K562 (cell line): ENCODE data around the gene PSORS1C2. TPM values are rescaled to one million over a fixed set of nuclear protein-coding genes. Genes with fewer than 3 reads are reported as not detected.

Experiments
- HNRNPH1 ChIP-seq: fragments of 200-400 bp; formaldehyde crosslinking; optimal IDR thresholded peaks from 2 replicates; pipeline ENCODE3; 2017; ENCODE audit warnings: low read depth, mild to moderate bottlenecking, low read length, moderate library complexity
- L3MBTL2 ChIP-seq: fragments of 450-650 bp; IDR thresholded peaks from 2 replicates; pipeline ENCODE4 v1.6.1; 2016; ENCODE audit warnings: mild to moderate bottlenecking, moderate library complexity
- NR4A1 ChIP-seq, 2 experiments: fragments of 250-450 bp in 1 of 2; fragments of 450-650 bp in 1 of 2; sonication (Bioruptor Pico) in 1 of 2; IDR thresholded peaks; 2 replicates each; pipeline versions ENCODE4 v1.4.0 to v1.6.1; 2016 to 2020; ENCODE audit warnings: mild to moderate bottlenecking in 2 of 2, missing compliant biosample characterization in 1 of 2, missing genetic modification characterization in 1 of 2, moderate library complexity in 1 of 2
- RBM34 ChIP-seq: fragments of 200-400 bp; formaldehyde crosslinking; IDR thresholded peaks from 2 replicates; pipeline ENCODE4 v1.6.1; 2018; ENCODE audit warnings: low read length, borderline replicate concordance; ENCODE audit not compliant: insufficient read depth
- SETDB1 ChIP-seq: IDR thresholded peaks from one replicate; pipeline ENCODE4 v1.6.1; 2012; ENCODE audit warnings: low read length, control low read depth, inconsistent platforms
- polyA plus RNA-seq, 8 experiments: library from polyadenylated mRNA; depleted of rRNA in 4 of 8; stranded (reverse) in 5 of 8; unstranded in 3 of 8; fragments of >200 nt; fragmentation: Nextera tagmentation in 2 of 8; fragmentation: Illumina TruSeq in 1 of 8; extraction: Ambion mirVana in 2 of 8; extraction: Trizol in 1 of 8; gene quantifications; 2 replicates each; pipeline versions ENCODE4 v1.2.1 to v1.2.3, GENCODE V29; 2011 to 2014; ENCODE audit warnings: inconsistent platforms in 1 of 8, missing spikeins in 1 of 8
- total RNA-seq, 7 experiments: library from RNA; depleted of rRNA in 6 of 7; stranded (reverse); fragments of >200 nt in 6 of 7; fragmentation: Illumina TruSeq in 2 of 7; extraction: Trizol in 2 of 7; gene quantifications; 2 replicates each; pipeline versions ENCODE4 v1.2.1 to v1.2.3, GENCODE V29; 2011 to 2021; ENCODE audit warnings: low replicate concordance in 1 of 7
- TF ChIP-seq, protein P1 (sequence below): fragments of 450-650 bp; conservative IDR thresholded peaks from 2 replicates; pipeline ENCODE4 v1.6.1; 2016; ENCODE audit warnings: missing genetic modification characterization, low read depth, mild to moderate bottlenecking, control low read depth, missing compliant biosample characterization
- TF ChIP-seq, protein P2 (sequence below): IDR thresholded peaks from 3 replicates; pipeline ENCODE4 v1.6.1; 2011; ENCODE audit warnings: borderline replicate concordance, mild to moderate bottlenecking, moderate library complexity; ENCODE audit not compliant: insufficient read length; ENCODE audit errors: extremely low read depth
- TF ChIP-seq, protein P3 (sequence below): sonication (generic); formaldehyde crosslinking; IDR thresholded peaks from 2 replicates; pipeline ENCODE4 v1.8.0; 2022; ENCODE audit warnings: mild to moderate bottlenecking, missing genetic modification reagents
- TF ChIP-seq, protein P4 (sequence below), 2 experiments: fragments of 450-650 bp; IDR thresholded peaks; 2 replicates each; pipeline ENCODE4 v1.6.1; 2016; ENCODE audit warnings: mild to moderate bottlenecking in 2 of 2, borderline replicate concordance in 1 of 2, low read depth in 1 of 2, moderate library complexity in 1 of 2

The PSORS1C2 gene
- total and polyA plus RNA-seq, 9 of the 15 experiments (the other 6 are each of a cell fraction or from before 2014, with no cell fraction given): not detected

DNA sequence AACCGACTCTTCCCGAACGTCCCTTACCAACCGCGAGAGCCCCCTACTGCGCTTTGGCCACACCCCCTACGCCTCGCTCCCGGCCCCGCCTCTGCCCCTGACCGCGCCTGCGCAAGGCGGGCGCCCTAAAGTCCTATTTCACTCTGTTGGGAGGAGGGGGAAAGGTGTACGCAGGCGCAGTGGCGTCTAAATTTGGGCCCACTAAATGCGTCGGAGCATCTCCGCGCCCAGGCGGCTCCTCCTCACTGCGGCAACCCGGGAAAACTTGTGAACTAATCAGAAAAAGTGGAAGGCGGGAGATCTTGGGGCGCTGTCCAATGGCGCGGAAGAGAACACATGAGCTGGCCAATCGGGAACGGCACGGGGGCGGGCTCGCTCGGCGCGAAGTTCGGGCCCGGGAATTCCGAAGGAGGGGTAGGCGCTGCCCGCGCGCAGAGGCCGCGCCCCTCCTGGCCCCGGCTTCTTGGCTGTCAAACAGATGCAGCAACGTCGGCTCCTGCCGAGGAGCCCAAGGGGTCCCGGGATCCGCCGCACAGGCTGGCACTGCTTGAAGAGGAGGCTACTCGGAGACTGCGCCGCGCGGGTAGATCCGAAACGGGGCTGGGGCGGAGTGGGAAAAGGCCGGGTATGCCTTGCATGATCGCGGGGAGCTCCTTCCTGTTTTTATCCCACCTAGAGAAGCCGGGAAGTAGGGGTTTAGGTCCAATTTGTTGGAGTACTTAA is 19.4 kb upstream of the PSORS1C2 start, which contains the start of gene TCF19 (continued):
- TF ChIP-seq SETDB1 (no peak), L3MBTL2 (peak; percentile 86), NR4A1 (CRISPR knock-in tag; IDR thresholded peaks at IDR 0.05) (no peak), NR4A1 (tag; IDR thresholded peaks at IDR 0.05) (no peak), HNRNPH1 (no peak), RBM34 (no peak)
- TF ChIP-seq, protein P1, sequence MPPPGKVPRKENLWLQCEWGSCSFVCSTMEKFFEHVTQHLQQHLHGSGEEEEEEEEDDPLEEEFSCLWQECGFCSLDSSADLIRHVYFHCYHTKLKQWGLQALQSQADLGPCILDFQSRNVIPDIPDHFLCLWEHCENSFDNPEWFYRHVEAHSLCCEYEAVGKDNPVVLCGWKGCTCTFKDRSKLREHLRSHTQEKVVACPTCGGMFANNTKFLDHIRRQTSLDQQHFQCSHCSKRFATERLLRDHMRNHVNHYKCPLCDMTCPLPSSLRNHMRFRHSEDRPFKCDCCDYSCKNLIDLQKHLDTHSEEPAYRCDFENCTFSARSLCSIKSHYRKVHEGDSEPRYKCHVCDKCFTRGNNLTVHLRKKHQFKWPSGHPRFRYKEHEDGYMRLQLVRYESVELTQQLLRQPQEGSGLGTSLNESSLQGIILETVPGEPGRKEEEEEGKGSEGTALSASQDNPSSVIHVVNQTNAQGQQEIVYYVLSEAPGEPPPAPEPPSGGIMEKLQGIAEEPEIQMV (tag): no peak
- TF ChIP-seq, protein P2, sequence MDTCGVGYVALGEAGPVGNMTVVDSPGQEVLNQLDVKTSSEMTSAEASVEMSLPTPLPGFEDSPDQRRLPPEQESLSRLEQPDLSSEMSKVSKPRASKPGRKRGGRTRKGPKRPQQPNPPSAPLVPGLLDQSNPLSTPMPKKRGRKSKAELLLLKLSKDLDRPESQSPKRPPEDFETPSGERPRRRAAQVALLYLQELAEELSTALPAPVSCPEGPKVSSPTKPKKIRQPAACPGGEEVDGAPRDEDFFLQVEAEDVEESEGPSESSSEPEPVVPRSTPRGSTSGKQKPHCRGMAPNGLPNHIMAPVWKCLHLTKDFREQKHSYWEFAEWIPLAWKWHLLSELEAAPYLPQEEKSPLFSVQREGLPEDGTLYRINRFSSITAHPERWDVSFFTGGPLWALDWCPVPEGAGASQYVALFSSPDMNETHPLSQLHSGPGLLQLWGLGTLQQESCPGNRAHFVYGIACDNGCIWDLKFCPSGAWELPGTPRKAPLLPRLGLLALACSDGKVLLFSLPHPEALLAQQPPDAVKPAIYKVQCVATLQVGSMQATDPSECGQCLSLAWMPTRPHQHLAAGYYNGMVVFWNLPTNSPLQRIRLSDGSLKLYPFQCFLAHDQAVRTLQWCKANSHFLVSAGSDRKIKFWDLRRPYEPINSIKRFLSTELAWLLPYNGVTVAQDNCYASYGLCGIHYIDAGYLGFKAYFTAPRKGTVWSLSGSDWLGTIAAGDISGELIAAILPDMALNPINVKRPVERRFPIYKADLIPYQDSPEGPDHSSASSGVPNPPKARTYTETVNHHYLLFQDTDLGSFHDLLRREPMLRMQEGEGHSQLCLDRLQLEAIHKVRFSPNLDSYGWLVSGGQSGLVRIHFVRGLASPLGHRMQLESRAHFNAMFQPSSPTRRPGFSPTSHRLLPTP: no peak
- TF ChIP-seq, protein P3, sequence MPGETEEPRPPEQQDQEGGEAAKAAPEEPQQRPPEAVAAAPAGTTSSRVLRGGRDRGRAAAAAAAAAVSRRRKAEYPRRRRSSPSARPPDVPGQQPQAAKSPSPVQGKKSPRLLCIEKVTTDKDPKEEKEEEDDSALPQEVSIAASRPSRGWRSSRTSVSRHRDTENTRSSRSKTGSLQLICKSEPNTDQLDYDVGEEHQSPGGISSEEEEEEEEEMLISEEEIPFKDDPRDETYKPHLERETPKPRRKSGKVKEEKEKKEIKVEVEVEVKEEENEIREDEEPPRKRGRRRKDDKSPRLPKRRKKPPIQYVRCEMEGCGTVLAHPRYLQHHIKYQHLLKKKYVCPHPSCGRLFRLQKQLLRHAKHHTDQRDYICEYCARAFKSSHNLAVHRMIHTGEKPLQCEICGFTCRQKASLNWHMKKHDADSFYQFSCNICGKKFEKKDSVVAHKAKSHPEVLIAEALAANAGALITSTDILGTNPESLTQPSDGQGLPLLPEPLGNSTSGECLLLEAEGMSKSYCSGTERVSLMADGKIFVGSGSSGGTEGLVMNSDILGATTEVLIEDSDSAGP (CRISPR knock-in tag): no peak
- TF ChIP-seq, protein P4, sequence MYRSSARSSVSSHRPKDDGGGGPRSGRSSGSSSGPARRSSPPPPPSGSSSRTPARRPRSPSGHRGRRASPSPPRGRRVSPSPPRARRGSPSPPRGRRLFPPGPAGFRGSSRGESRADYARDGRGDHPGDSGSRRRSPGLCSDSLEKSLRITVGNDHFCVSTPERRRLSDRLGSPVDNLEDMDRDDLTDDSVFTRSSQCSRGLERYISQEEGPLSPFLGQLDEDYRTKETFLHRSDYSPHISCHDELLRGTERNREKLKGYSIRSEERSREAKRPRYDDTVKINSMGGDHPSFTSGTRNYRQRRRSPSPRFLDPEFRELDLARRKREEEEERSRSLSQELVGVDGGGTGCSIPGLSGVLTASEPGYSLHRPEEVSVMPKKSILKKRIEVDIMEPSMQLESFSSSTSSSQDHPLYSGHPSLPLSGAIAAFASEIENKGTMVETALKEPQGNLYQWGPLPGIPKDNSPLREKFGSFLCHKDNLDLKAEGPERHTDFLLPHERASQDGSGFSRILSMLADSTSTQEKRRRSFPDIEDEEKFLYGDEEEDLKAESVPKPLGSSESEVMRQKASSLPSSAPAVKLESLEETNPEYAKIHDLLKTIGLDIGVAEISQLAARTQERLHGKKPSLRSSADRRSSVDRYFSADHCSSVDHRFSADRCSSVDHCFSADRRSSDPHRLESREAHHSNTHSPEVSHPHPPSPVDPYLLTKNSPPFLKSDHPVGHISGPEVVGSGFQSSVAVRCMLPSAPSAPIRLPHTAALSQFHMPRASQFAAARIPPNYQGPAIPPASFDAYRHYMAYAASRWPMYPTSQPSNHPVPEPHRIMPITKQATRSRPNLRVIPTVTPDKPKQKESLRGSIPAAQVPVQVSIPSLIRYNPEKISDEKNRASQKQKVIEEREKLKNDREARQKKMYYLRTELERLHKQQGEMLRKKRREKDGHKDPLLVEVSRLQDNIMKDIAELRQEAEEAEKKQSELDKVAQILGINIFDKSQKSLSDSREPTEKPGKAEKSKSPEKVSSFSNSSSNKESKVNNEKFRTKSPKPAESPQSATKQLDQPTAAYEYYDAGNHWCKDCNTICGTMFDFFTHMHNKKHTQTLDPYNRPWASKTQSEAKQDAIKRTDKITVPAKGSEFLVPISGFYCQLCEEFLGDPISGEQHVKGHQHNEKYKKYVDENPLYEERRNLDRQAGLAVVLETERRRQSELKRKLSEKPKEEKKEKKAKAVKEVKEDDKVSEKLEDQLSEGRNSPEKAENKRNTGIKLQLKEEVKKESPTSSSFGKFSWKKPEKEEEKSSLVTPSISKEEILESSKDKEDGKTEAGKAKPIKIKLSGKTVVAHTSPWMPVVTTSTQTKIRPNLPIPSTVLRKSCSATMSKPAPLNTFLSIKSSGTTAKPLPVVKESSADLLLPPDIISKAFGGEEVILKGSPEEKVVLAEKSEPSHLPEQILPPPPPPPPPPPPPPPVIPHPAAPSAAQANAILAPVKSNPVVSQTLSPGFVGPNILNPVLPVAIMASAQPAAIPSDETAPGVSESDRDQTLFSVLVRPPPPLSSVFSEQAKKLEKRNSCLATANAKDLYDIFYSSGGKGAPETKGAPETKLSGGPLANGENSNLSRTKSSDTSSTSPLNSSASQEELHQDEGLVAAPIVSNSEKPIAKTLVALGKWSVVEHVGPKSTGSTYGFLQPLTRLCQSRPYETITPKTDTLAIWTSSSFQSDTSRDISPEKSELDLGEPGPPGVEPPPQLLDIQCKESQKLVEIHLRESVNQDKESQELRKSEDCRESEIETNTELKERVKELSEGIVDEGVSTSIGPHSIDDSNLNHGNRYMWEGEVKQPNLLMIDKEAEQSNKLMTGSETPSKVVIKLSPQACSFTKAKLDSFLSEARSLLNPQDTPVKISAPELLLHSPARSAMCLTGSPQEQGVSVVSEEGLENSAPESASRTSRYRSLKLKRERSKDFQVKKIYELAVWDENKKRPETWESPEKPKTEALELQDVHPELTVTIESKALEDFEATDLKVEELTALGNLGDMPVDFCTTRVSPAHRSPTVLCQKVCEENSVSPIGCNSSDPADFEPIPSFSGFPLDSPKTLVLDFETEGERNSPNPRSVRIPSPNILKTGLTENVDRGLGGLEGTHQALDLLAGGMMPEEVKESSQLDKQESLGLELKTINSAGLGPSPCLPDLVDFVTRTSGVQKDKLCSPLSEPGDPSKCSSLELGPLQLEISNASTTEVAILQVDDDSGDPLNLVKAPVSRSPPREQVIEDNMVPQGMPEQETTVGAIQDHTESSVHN (IDR thresholded peaks at IDR 0.05; ENCODE audit: borderline replicate concordance in 1 of 2, low read depth in 1 of 2): no peak
